Type B pancreatic cell (in vitro differentiated cells): ENCODE measurements around the gene NYAP1. TPM values are rescaled to one million over a fixed set of nuclear protein-coding genes. Genes with fewer than 3 reads are reported as not detected.

Source experiments
- DNase-seq: peaks from one replicate; pipeline ENCODE4 v3.0.0; 2021; ENCODE audit warnings: mixed read lengths; ENCODE audit not compliant: unreplicated experiment; ENCODE audit errors: extremely low spot score
- H3K27ac Mint-ChIP-seq: 2 replicates; pipeline ENCODE4 v1.8.0; 2021; ENCODE audit warnings: mild to moderate bottlenecking, mixed read lengths
- H3K27me3 Mint-ChIP-seq: 2 replicates; pipeline ENCODE4 v1.8.0; 2021; ENCODE audit warnings: mixed read lengths
- H3K36me3 Mint-ChIP-seq: 2 replicates; pipeline ENCODE4 v1.8.0; 2021; ENCODE audit warnings: mixed read lengths
- H3K4me1 Mint-ChIP-seq: one replicate; pipeline ENCODE4 v1.8.0; 2021; ENCODE audit warnings: mixed read lengths; ENCODE audit not compliant: unreplicated experiment
- H3K4me3 Mint-ChIP-seq: 2 replicates; pipeline ENCODE4 v1.8.0; 2021; ENCODE audit warnings: mild to moderate bottlenecking, mixed read lengths
- H3K9me3 Mint-ChIP-seq: 2 replicates; pipeline ENCODE4 v1.8.0; 2021; ENCODE audit warnings: mixed read lengths
- CTCF ChIP-seq: fragments of 200-600 bp; sonication (generic); conservative IDR thresholded peaks from 2 replicates; pipeline ENCODE4 v1.5.0; 2021; ENCODE audit warnings: antibody characterized with exemption, mild to moderate bottlenecking
- total RNA-seq: library from RNA; stranded (reverse); gene quantifications from 2 replicates; pipeline ENCODE4 v1.2.1, GENCODE V29; 2021; ENCODE audit warnings: low replicate concordance

NYAP1 gene
- total RNA-seq, 1 donor from 2014 or later = 6.3 TPM

GRCh38 chr7:100485471-100485876 lies 1.7 kb downstream of the NYAP1 start:
- no peak for DNase-seq
- H3K27ac Mint-ChIP-seq = peak overlapping the region; percentile 66
- no peaks in the 10 kb centered on the region for H3K36me3 Mint-ChIP-seq
- no peaks in the 10 kb centered on the region for H3K9me3 Mint-ChIP-seq
- H3K4me3 Mint-ChIP-seq = peak overlapping the region; percentile 82
- H3K4me1 Mint-ChIP-seq = peaks cover 26% of the 10 kb centered on the region
- no peak for TF ChIP-seq CTCF
- H3K27me3 Mint-ChIP-seq = no peaks in the 10 kb centered on the region

- TF ChIP-seq CTCF = no peak
- Mint-ChIP-seq H3K4me1 (peaks cover 26% of the 10 kb centered on the region), H3K9me3 (no peaks in the 10 kb centered on the region), H3K27ac (peak overlapping the region; percentile 66), H3K4me3 (peak overlapping the region; percentile 82), H3K36me3 (no peaks in the 10 kb centered on the region), H3K27me3 (no peaks in the 10 kb centered on the region)
- DNase-seq = no peak
Measured at GRCh38 chr7:100486111-100486636, 2.4 kb downstream of the NYAP1 start.

- DNase-seq = no peak
- Mint-ChIP-seq H3K36me3 (no peaks in the 10 kb centered on the region), H3K4me1 (peaks cover 23% of the 10 kb centered on the region), H3K9me3 (no peaks in the 10 kb centered on the region), H3K27ac (no peak overlapping the region), H3K4me3 (no peak overlapping the region), H3K27me3 (no peaks in the 10 kb centered on the region)
- TF ChIP-seq CTCF = no peak
Measured at GRCh38 chr7:100486753-100487446, 3.2 kb downstream of the NYAP1 start.

GRCh38 chr7:100488333-100489095 lies 4.8 kb downstream of the NYAP1 start:
- H3K4me3 Mint-ChIP-seq = no peak overlapping the region
- H3K27ac Mint-ChIP-seq = no peak overlapping the region
- no peaks in the 10 kb centered on the region for H3K36me3 Mint-ChIP-seq
- H3K4me1 Mint-ChIP-seq = peaks cover 26% of the 10 kb centered on the region
- H3K9me3 Mint-ChIP-seq = no peaks in the 10 kb centered on the region
- no peak for DNase-seq
- TF ChIP-seq CTCF = no peak
- no peaks in the 10 kb centered on the region for H3K27me3 Mint-ChIP-seq

GRCh38 chr7:100489121-100489520 lies 5.4 kb downstream of the NYAP1 start:
- Mint-ChIP-seq H3K9me3 (no peaks in the 10 kb centered on the region), H3K4me3 (no peak overlapping the region), H3K27ac (peak overlapping the region; percentile 58), H3K4me1 (peaks cover 26% of the 10 kb centered on the region), H3K36me3 (no peaks in the 10 kb centered on the region), H3K27me3 (no peaks in the 10 kb centered on the region)
- DNase-seq = no peak
- TF ChIP-seq CTCF = no peak
